ENCODE results near the gene DNPEP.

DNA sequence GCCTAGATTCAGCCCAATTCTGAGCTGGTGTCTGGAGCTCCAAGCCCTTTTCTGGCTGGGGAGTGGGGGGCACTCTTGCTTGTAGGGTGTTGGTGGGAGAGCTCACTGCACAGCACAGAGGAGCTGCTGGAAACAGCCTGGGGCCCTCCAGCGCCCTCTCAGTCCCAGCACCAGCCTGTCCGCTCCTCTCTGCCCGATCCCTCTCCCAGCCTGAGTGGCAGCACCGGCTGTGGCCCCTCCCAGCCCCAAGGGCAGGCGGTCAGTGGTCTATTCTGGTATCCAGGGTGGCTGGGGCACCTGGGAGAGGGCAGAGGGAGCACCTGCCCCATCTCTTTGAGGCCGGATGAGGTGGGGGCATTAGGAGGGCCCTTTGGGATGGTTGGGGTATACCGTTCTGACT lies 17.2 kb upstream of the DNPEP start:
- TF ChIP-seq POLR2A (IDR thresholded peaks at IDR 0.05) = no peak
- TF ChIP-seq, protein P1, sequence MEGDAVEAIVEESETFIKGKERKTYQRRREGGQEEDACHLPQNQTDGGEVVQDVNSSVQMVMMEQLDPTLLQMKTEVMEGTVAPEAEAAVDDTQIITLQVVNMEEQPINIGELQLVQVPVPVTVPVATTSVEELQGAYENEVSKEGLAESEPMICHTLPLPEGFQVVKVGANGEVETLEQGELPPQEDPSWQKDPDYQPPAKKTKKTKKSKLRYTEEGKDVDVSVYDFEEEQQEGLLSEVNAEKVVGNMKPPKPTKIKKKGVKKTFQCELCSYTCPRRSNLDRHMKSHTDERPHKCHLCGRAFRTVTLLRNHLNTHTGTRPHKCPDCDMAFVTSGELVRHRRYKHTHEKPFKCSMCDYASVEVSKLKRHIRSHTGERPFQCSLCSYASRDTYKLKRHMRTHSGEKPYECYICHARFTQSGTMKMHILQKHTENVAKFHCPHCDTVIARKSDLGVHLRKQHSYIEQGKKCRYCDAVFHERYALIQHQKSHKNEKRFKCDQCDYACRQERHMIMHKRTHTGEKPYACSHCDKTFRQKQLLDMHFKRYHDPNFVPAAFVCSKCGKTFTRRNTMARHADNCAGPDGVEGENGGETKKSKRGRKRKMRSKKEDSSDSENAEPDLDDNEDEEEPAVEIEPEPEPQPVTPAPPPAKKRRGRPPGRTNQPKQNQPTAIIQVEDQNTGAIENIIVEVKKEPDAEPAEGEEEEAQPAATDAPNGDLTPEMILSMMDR (IDR thresholded peaks at IDR 0.05) = no peak

All from right lobe of liver (tissue), 4 donors.